GM23248 (cell line): ENCODE measurements around the gene CUX1. TPM values are rescaled to one million over a fixed set of nuclear protein-coding genes. Genes with fewer than 3 reads are reported as not detected.
A peak's percentile ranks its signal among the peaks of the same experiment; 100 is the strongest.

Source experiments
- DNase-seq: peaks from one replicate; pipeline ENCODE4 v3.0.0-alpha.2; 2015
- H2AFZ ChIP-seq: fragments of 200-600 bp; sonication (generic); 2 replicates; pipeline ENCODE4 v1.6.1; 2016; ENCODE audit warnings: antibody characterized with exemption
- H3F3A ChIP-seq: fragments of 200-600 bp; sonication (generic); 2 replicates; pipeline ENCODE4 v1.6.1; 2016; ENCODE audit warnings: mild to moderate bottlenecking, antibody characterized with exemption, mixed run types; ENCODE audit not compliant: insufficient read depth
- H3K27ac ChIP-seq: fragments of 200-600 bp; sonication (generic); 2 replicates; pipeline ENCODE4 v1.5.1; 2016; ENCODE audit warnings: mild to moderate bottlenecking
- H3K27me3 ChIP-seq: fragments of 200-600 bp; sonication (generic); replicated peaks from 2 replicates; pipeline ENCODE4 v1.6.1; 2016; ENCODE audit warnings: mild to moderate bottlenecking; ENCODE audit not compliant: insufficient read depth
- H3K36me3 ChIP-seq: fragments of 200-600 bp; sonication (generic); 2 replicates; pipeline ENCODE4 v1.6.1; 2016; ENCODE audit warnings: low read depth, mild to moderate bottlenecking
- H3K4me1 ChIP-seq: fragments of 200-600 bp; sonication (generic); 2 replicates; pipeline ENCODE4 v1.6.1; 2016; ENCODE audit warnings: mild to moderate bottlenecking; ENCODE audit not compliant: insufficient read depth
- H3K4me2 ChIP-seq: fragments of 200-600 bp; sonication (generic); one replicate; pipeline ENCODE4 v1.6.1; 2016; ENCODE audit warnings: mild to moderate bottlenecking; ENCODE audit not compliant: unreplicated experiment
- H3K4me3 ChIP-seq: fragments of 200-600 bp; sonication (generic); 2 replicates; pipeline ENCODE4 v1.5.1; 2016; ENCODE audit warnings: mild to moderate bottlenecking
- H3K79me2 ChIP-seq: fragments of 200-600 bp; sonication (generic); 2 replicates; pipeline ENCODE4 v1.6.1; 2016; ENCODE audit warnings: mild to moderate bottlenecking; ENCODE audit not compliant: insufficient read depth
- H3K9ac ChIP-seq: fragments of 200-600 bp; sonication (generic); 2 replicates; pipeline ENCODE4 v1.6.1; 2016; ENCODE audit warnings: mild to moderate bottlenecking
- H3K9me2 ChIP-seq: fragments of 200-600 bp; sonication (generic); 2 replicates; pipeline ENCODE4 v1.6.1; 2016; ENCODE audit warnings: mixed run types, mild to moderate bottlenecking, moderate library complexity; ENCODE audit not compliant: insufficient read depth
- H3K9me3 ChIP-seq: fragments of 200-600 bp; sonication (generic); one replicate; pipeline ENCODE4 v1.6.1; 2017; ENCODE audit warnings: low read depth
- H4K20me1 ChIP-seq: fragments of 200-600 bp; sonication (generic); 2 replicates; pipeline ENCODE4 v1.6.0; 2016; ENCODE audit not compliant: insufficient read depth
- EZH2 ChIP-seq: fragments of 200-600 bp; sonication (generic); IDR thresholded peaks from 2 replicates; pipeline ENCODE4 v1.6.1; 2018; ENCODE audit warnings: antibody characterized with exemption, mild to moderate bottlenecking; ENCODE audit not compliant: insufficient read depth, poor library complexity, severe bottlenecking
- EZH2phosphoT487 ChIP-seq: fragments of 200-600 bp; sonication (generic); IDR thresholded peaks from 2 replicates; pipeline ENCODE4 v1.6.1; 2018; ENCODE audit warnings: antibody characterized with exemption, moderate library complexity, mild to moderate bottlenecking, low read depth; ENCODE audit not compliant: insufficient read depth
- WGBS, 2 experiments: methylation state at CpG; one replicate each; pipeline ENCODE4 v1.1.6; 2015 to 2017; ENCODE audit warnings: low lambda C conversion rate in 2 of 2, low coverage in 1 of 2; ENCODE audit errors: missing lambda C conversion rate in 2 of 2; 5-methylcytosine and 5-hydroxymethylcytosine counted together
- in situ Hi-C: fragments of 300-500 bp; cut with MboI; formaldehyde crosslinking; loops from 2 replicates; pipeline ENCODE4 v1.15.0; 2020
- polyA plus RNA-seq: library from polyadenylated mRNA; unstranded; fragments of >200 nt; fragmentation: Nextera tagmentation; extraction: Ambion mirVana; gene quantifications from 2 replicates; pipeline ENCODE4 v1.2.1, GENCODE V29; 2016
- total RNA-seq: library from RNA; depleted of rRNA; stranded (reverse); fragments of >200 nt; shearing (Covaris generic); gene quantifications from 2 replicates; pipeline ENCODE4 v1.2.3, GENCODE V29; 2014

The CUX1 gene
- total and polyA plus RNA-seq, 2 experiments from 2014 or later: 30.2 to 34.9 TPM

- no peak overlapping the region for H3K4me2 ChIP-seq
- H3K4me3 ChIP-seq: no peak overlapping the region
- H3K79me2 ChIP-seq: no peaks in the 10 kb centered on the region
- H3K4me1 ChIP-seq: no peaks in the 10 kb centered on the region
- in situ Hi-C loops: no loop called here
- no peak overlapping the region for H2AFZ ChIP-seq
- TF ChIP-seq EZH2: no peak
- TF ChIP-seq EZH2phosphoT487: no peak
- H3K36me3 ChIP-seq: no peaks in the 10 kb centered on the region
- WGBS, 2 experiments: 95 to 97% methylated on average over 7 of the region's 7 CpGs
- H3F3A ChIP-seq: no peaks in the 10 kb centered on the region
- H3K27me3 ChIP-seq: no peaks in the 10 kb centered on the region
- no peak overlapping the region for H3K27ac ChIP-seq
- H3K9ac ChIP-seq: no peak overlapping the region
- H3K9me3 ChIP-seq: no peaks in the 10 kb centered on the region
- H3K9me2 ChIP-seq: no peaks in the 10 kb centered on the region
- DNase-seq: no peak
- H4K20me1 ChIP-seq: no peaks in the 10 kb centered on the region; the same call in 1 of the 2 replicates
Observed at GRCh38 chr7:101975046-101975445, 157.6 kb downstream of the CUX1 start.

- Histone ChIP-seq H3K9me2 (no peaks in the 10 kb centered on the region), H2AFZ (no peak overlapping the region), H3K4me1 (no peaks in the 10 kb centered on the region), H4K20me1 (no peaks in the 10 kb centered on the region; the same call in 1 of the 2 replicates), H3K4me3 (no peak overlapping the region), H3K27me3 (no peaks in the 10 kb centered on the region), H3K27ac (no peak overlapping the region), H3K9ac (no peak overlapping the region), H3K36me3 (no peaks in the 10 kb centered on the region), H3F3A (no peaks in the 10 kb centered on the region), H3K4me2 (no peak overlapping the region), H3K79me2 (no peaks in the 10 kb centered on the region), H3K9me3 (no peaks in the 10 kb centered on the region)
- no peak for TF ChIP-seq EZH2phosphoT487
- TF ChIP-seq EZH2: no peak
- WGBS, 2 experiments: 60 to 67% methylated on average over 5 of the region's 5 CpGs
- in situ Hi-C loops: no loop called here
- DNase-seq: no peak
Observed at GRCh38 chr7:101976411-101976810, 159.0 kb downstream of the CUX1 start.

- Histone ChIP-seq H3K9ac (no peak overlapping the region), H3K27me3 (no peaks in the 10 kb centered on the region), H3K4me1 (no peaks in the 10 kb centered on the region), H3F3A (no peaks in the 10 kb centered on the region), H3K9me2 (no peaks in the 10 kb centered on the region), H3K36me3 (no peaks in the 10 kb centered on the region), H2AFZ (no peak overlapping the region), H4K20me1 (no peaks in the 10 kb centered on the region; the same call in 1 of the 2 replicates), H3K27ac (no peak overlapping the region), H3K9me3 (no peaks in the 10 kb centered on the region), H3K79me2 (no peaks in the 10 kb centered on the region), H3K4me2 (no peak overlapping the region), H3K4me3 (no peak overlapping the region)
- no peak for DNase-seq
- TF ChIP-seq EZH2phosphoT487 (no peak), EZH2 (no peak)
- 98 to 100% methylated on average over 4 of the region's 4 CpGs for WGBS, 2 experiments
- in situ Hi-C loops: no loop called here
Observed at GRCh38 chr7:101977249-101977648, 159.8 kb downstream of the CUX1 start.

- Histone ChIP-seq H3K4me2 (no peak overlapping the region), H4K20me1 (no peaks in the 10 kb centered on the region; the same call in 1 of the 2 replicates), H3K4me3 (no peak overlapping the region), H3K79me2 (0 out of 2 replicates have a peak, but pooled peaks cover 6% of the 10 kb centered on the region), H3K27ac (no peak overlapping the region), H3K9ac (no peak overlapping the region), H3K27me3 (no peaks in the 10 kb centered on the region), H3K36me3 (no peaks in the 10 kb centered on the region), H2AFZ (no peak overlapping the region), H3K4me1 (no peaks in the 10 kb centered on the region), H3K9me2 (no peaks in the 10 kb centered on the region), H3K9me3 (no peaks in the 10 kb centered on the region), H3F3A (no peaks in the 10 kb centered on the region)
- TF ChIP-seq EZH2 (no peak), EZH2phosphoT487 (no peak)
- DNase-seq: no peak
- in situ Hi-C loops: no loop called here
- WGBS, 2 experiments: 97 to 98% methylated on average over 10 of the region's 10 CpGs
Observed at GRCh38 chr7:101978683-101979082, 161.3 kb downstream of the CUX1 start.

- H3K4me2 ChIP-seq: no peak overlapping the region
- H3K27ac ChIP-seq: no peak overlapping the region
- no peaks in the 10 kb centered on the region for H4K20me1 ChIP-seq
- no peak for TF ChIP-seq EZH2
- no peak for TF ChIP-seq EZH2phosphoT487
- peak; percentile 5 for DNase-seq
- peaks cover 11% of the 10 kb centered on the region; the same call in 1 of the 2 replicates for H3K79me2 ChIP-seq
- H3K27me3 ChIP-seq: no peaks in the 10 kb centered on the region
- in situ Hi-C loops: no loop called here
- no peak overlapping the region for H3K4me3 ChIP-seq
- H3K9me3 ChIP-seq: no peaks in the 10 kb centered on the region
- no peaks in the 10 kb centered on the region for H3K4me1 ChIP-seq
- H3K36me3 ChIP-seq: no peaks in the 10 kb centered on the region
- no peak overlapping the region for H3K9ac ChIP-seq
- H3F3A ChIP-seq: no peaks in the 10 kb centered on the region
- H3K9me2 ChIP-seq: no peaks in the 10 kb centered on the region
- 99% methylated on average over 4 of the region's 4 CpGs for WGBS, 2 experiments
- no peak overlapping the region for H2AFZ ChIP-seq
Observed at GRCh38 chr7:101983147-101983811, 165.9 kb downstream of the CUX1 start.
